Vagina (tissue), 2 donors: ENCODE data around the gene AMOTL2. TPM values are rescaled to one million over a fixed set of nuclear protein-coding genes. Genes with fewer than 3 reads are reported as not detected.

Experiments used
- DNase-seq, 2 donors: peaks; one replicate each; pipeline ENCODE4 v3.0.0-alpha.2; 2017; ENCODE audit errors: extremely low spot score in 2 of 2
- H3K27ac ChIP-seq: fragments of 200-600 bp; sonication (generic); one replicate; pipeline ENCODE4 v1.5.1; 2019
- H3K27me3 ChIP-seq: fragments of 200-600 bp; sonication (generic); one replicate; pipeline ENCODE4 v1.5.1; 2019
- H3K36me3 ChIP-seq, 2 donors: fragments of 200-600 bp; sonication (generic); one replicate each; pipeline ENCODE4 v1.5.1; 2017 to 2019
- H3K4me1 ChIP-seq: fragments of 200-600 bp; sonication (generic); one replicate; pipeline ENCODE4 v1.5.1; 2019
- H3K4me3 ChIP-seq, 2 donors: fragments of 200-600 bp; sonication (generic); 1 replicate in 1 of 2; 2 replicates in 1 of 2; pipeline ENCODE4 v1.5.1; 2016 to 2019
- H3K9me3 ChIP-seq: fragments of 200-600 bp; sonication (generic); one replicate; pipeline ENCODE4 v1.5.1; 2019
- CTCF ChIP-seq, 3 experiments: fragments of 450-650 bp in 2 of 3; fragments of 200-600 bp in 1 of 3; sonication (generic) in 1 of 3; IDR thresholded peaks; one replicate each; pipeline ENCODE4 v1.5.1; 2017 to 2019; ENCODE audit warnings: antibody characterized with exemption in 3 of 3, mild to moderate bottlenecking in 2 of 3, moderate library complexity in 2 of 3
- POLR2A ChIP-seq, 2 donors: fragments of 450-650 bp; IDR thresholded peaks; one replicate each; pipeline ENCODE4 v1.6.1; 2017; ENCODE audit warnings: antibody characterized with exemption in 2 of 2, mild to moderate bottlenecking in 2 of 2, moderate library complexity in 2 of 2
- POLR2AphosphoS5 ChIP-seq, 2 donors: sonication (generic); formaldehyde crosslinking; IDR thresholded peaks; one replicate each; pipeline ENCODE4 v1.9.0; 2017; ENCODE audit warnings: antibody characterized with exemption in 2 of 2, mild to moderate bottlenecking in 2 of 2, low read depth in 1 of 2; ENCODE audit not compliant: insufficient read depth in 1 of 2
- intact Hi-C: fragments of 100-400 bp; cut with DNase I; formaldehyde crosslinking; loops from one replicate; pipeline ENCODE4 v1.15.1; 2023
- total RNA-seq: library from RNA; depleted of rRNA; stranded (reverse); fragments of >200 nt; gene quantifications from one replicate; pipeline ENCODE4 v1.2.3, GENCODE V29; 2016

The AMOTL2 gene
- total RNA-seq, 1 donor from 2014 or later = 60.6 TPM

GRCh38 chr3:134407239-134407625, 33.0 kb upstream of the AMOTL2 start:
- H3K27ac ChIP-seq = no peak overlapping the region
- peaks cover 16% of the 10 kb centered on the region for H3K4me1 ChIP-seq
- no peaks in the 10 kb centered on the region for H3K9me3 ChIP-seq
- H3K36me3 ChIP-seq = no peaks in the 10 kb centered on the region
- H3K27me3 ChIP-seq = no peaks in the 10 kb centered on the region
- intact Hi-C loops = no loop called here
- peak overlapping the region in 1 of 2 donors; percentile 52 for H3K4me3 ChIP-seq
- DNase-seq = no peak
- TF ChIP-seq CTCF (IDR thresholded peaks at IDR 0.05) (no peak), POLR2A (IDR thresholded peaks at IDR 0.05) (no peak), POLR2AphosphoS5 (IDR thresholded peaks at IDR 0.05; ENCODE audit: insufficient read depth in 1 of 2, low read depth in 1 of 2) (no peak)

- Histone ChIP-seq H3K4me3 (peak overlapping the region; percentile 40 to 52), H3K9me3 (no peaks in the 10 kb centered on the region), H3K27me3 (no peaks in the 10 kb centered on the region), H3K27ac (no peak overlapping the region), H3K4me1 (peaks cover 16% of the 10 kb centered on the region), H3K36me3 (no peaks in the 10 kb centered on the region)
- peak in 1 of 2 donors; percentile 21 for TF ChIP-seq POLR2AphosphoS5 (IDR thresholded peaks at IDR 0.05; ENCODE audit: insufficient read depth in 1 of 2, low read depth in 1 of 2)
- no peak for TF ChIP-seq CTCF (IDR thresholded peaks at IDR 0.05)
- no peak for TF ChIP-seq POLR2A (IDR thresholded peaks at IDR 0.05)
- intact Hi-C loops = no loop called here
- DNase-seq = no peak
These were observed 32.3 kb upstream of the AMOTL2 start for GRCh38 chr3:134406331-134407238.

- Histone ChIP-seq H3K9me3 (no peaks in the 10 kb centered on the region), H3K4me3 (no peak overlapping the region), H3K36me3 (no peaks in the 10 kb centered on the region), H3K27ac (no peak overlapping the region), H3K4me1 (peaks cover 16% of the 10 kb centered on the region), H3K27me3 (no peaks in the 10 kb centered on the region)
- DNase-seq = no peak
- TF ChIP-seq POLR2AphosphoS5 (IDR thresholded peaks at IDR 0.05; ENCODE audit: insufficient read depth in 1 of 2, low read depth in 1 of 2) = no peak
- no peak for TF ChIP-seq POLR2A (IDR thresholded peaks at IDR 0.05)
- TF ChIP-seq CTCF (IDR thresholded peaks at IDR 0.05) = no peak
- intact Hi-C loops = no loop called here
These were observed 30.2 kb upstream of the AMOTL2 start for GRCh38 chr3:134404366-134404885.

- no peaks in the 10 kb centered on the region for H3K9me3 ChIP-seq
- no peaks in the 10 kb centered on the region for H3K27me3 ChIP-seq
- H3K36me3 ChIP-seq = no peaks in the 10 kb centered on the region
- no peak for DNase-seq
- intact Hi-C loops = no loop called here
- H3K4me3 ChIP-seq = no peak overlapping the region
- H3K27ac ChIP-seq = no peak overlapping the region
- peaks cover 7% of the 10 kb centered on the region for H3K4me1 ChIP-seq
- TF ChIP-seq CTCF (IDR thresholded peaks at IDR 0.05) = no peak
- TF ChIP-seq POLR2AphosphoS5 (IDR thresholded peaks at IDR 0.05; ENCODE audit: insufficient read depth in 1 of 2, low read depth in 1 of 2) = no peak
- TF ChIP-seq POLR2A (IDR thresholded peaks at IDR 0.05) = no peak
These were observed 23.5 kb upstream of the AMOTL2 start for GRCh38 chr3:134397755-134398154.

- Histone ChIP-seq H3K4me1 (peaks cover 7% of the 10 kb centered on the region), H3K9me3 (no peaks in the 10 kb centered on the region), H3K4me3 (no peak overlapping the region), H3K27ac (no peak overlapping the region), H3K36me3 (no peaks in the 10 kb centered on the region), H3K27me3 (no peaks in the 10 kb centered on the region)
- TF ChIP-seq CTCF (IDR thresholded peaks at IDR 0.05) (no peak), POLR2A (IDR thresholded peaks at IDR 0.05) (no peak), POLR2AphosphoS5 (IDR thresholded peaks at IDR 0.05; ENCODE audit: insufficient read depth in 1 of 2, low read depth in 1 of 2) (no peak)
- DNase-seq = no peak
- intact Hi-C loops = no loop called here
These were observed 20.9 kb upstream of the AMOTL2 start for GRCh38 chr3:134395103-134395502.
